GM18951 (cell line): ENCODE data around the gene LORICRIN.

Experiments used
- POLR2A ChIP-seq: IDR thresholded peaks from 4 replicates; pipeline ENCODE4 v1.6.1; 2011; ENCODE audit warnings: mild to moderate bottlenecking; ENCODE audit not compliant: insufficient read length, insufficient read depth; ENCODE audit errors: extremely low read depth
- in situ Hi-C: fragments of 300-500 bp; cut with MboI; formaldehyde crosslinking; loops from one replicate; pipeline ENCODE4 v1.12.0; 2022; ENCODE audit warnings: low sequenced_read_pairs, mixed read lengths, inconsistent platforms; ENCODE audit not compliant: unreplicated experiment

LORICRIN gene

DNA sequence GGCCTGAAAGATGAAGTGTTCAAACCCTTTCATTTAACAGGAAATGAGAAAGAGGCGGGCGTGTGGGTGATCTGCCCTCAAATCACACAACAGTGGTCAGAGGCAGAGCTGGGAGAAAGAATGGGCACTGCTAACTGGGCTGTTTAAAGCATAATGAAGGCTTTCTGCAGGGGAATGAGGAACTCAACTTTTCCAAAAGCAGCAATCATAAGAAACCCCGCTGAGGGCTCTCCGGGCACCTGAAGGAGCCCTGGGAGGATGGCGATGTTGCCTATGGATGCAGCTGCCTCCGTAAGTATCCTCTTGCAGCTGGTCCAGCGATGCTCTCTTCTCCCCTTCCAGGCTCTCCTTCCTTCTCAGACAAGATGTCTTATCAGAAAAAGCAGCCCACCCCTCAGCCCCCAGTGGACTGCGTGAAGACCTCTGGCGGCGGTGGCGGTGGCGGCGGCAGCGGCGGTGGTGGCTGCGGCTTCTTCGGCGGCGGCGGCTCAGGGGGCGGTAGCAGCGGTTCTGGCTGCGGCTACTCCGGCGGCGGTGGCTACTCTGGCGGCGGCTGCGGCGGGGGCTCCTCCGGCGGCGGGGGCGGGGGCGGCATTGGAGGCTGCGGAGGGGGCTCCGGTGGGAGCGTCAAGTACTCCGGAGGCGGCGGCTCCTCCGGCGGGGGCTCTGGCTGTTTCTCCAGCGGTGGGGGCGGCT is 1.2 kb downstream of the LORICRIN start:
- in situ Hi-C loops = no loop called here
- no peak for TF ChIP-seq POLR2A

GRCh38 chr1:153261281-153262069 is 2.0 kb downstream of the LORICRIN start:
- peak; percentile 35 for TF ChIP-seq POLR2A
- in situ Hi-C loops = no loop called here

DNA sequence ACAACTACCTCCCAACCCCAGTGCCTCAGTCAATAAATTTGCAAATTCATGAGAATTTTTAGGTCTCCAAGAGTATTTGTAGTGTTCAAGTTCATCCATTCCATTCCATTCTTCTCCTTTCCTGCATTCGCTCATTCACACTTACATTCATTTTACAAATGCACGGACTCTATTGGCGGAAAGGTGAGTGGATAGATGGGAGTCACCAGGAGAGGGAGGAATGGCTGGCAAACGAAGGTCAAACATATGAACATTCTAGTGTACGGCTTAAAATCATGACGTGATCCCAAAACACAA is 2.5 kb downstream of the LORICRIN start:
- TF ChIP-seq POLR2A = no peak
- in situ Hi-C loops = no loop called here

- in situ Hi-C loops = no loop called here
- TF ChIP-seq POLR2A = no peak
Measured at GRCh38 chr1:153262462-153263157, 3.1 kb downstream of the LORICRIN start.

DNA sequence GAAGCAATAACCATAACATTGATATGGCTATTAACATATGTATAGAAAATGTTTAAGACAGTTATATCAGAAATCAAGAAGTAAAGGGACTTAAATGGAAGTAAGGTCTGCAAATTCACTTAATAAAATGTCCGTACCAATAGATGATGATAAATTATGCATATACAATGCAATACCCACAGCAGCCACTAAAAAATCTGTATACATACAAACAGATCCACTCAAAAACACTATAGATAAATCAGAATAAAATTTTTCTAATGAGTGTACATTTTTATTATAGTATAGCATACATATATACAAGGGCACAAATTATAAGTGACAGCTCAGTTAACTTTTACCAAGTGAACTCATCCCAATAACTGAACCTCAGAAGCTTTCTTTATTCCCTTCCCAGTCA is 6.0 kb downstream of the LORICRIN start:
- in situ Hi-C loops = no loop called here
- TF ChIP-seq POLR2A = no peak

DNA sequence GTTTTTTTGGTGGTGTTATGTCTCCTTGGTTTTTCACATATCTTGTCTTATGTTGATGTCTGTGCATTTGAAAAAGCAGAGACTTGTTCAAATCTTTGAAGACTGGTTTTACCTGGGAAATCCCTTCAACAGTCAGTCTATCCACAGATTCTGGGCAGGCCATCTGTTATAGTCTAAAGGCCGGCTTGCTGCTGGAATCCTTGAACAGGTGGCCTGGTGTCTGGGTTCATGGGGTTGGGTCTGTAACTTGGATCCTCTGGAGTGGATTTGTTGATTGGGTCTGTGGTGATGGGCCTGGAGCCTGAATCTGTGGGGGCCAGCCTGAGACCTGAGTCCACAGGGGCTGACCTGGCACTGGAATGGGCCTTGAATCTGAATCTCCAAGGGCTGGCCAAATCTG is 12.2 kb downstream of the LORICRIN start:
- TF ChIP-seq POLR2A = no peak
- in situ Hi-C loops = no loop called here

DNA sequence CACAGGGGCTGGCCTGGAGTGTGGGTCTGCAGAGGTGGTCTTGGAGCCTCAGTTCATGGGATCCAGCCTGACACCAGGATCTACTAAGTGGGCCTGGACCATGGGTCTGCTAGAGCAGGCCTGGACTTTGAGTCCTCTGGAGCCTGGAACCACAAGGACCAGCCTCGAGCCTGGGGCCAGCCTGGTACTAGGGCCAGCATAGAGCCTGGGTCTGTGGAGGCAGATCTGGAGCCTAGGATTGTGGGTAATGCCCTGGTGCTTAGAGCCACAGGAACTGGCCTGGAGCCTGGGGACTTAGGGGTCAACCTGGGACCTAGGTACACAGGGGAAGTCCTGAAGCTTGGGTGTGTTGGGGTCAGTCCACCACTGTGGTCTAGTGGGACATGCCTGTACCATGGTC is 12.7 kb downstream of the LORICRIN start:
- in situ Hi-C loops = no loop called here
- TF ChIP-seq POLR2A = no peak

GRCh38 chr1:153277852-153278251 is 18.4 kb downstream of the LORICRIN start:
- TF ChIP-seq POLR2A = no peak

GRCh38 chr1:153288634-153289275 is 29.3 kb downstream of the LORICRIN start:
- in situ Hi-C loops = no loop called here
- TF ChIP-seq POLR2A = no peak

More at GRCh38 chr1:153277852-153278251, 18.4 kb downstream of the LORICRIN start:
- in situ Hi-C loops = no loop called here

- in situ Hi-C loops = no loop called here
- TF ChIP-seq POLR2A = no peak
Measured at GRCh38 chr1:153291514-153291913, 32.0 kb downstream of the LORICRIN start.

DNA sequence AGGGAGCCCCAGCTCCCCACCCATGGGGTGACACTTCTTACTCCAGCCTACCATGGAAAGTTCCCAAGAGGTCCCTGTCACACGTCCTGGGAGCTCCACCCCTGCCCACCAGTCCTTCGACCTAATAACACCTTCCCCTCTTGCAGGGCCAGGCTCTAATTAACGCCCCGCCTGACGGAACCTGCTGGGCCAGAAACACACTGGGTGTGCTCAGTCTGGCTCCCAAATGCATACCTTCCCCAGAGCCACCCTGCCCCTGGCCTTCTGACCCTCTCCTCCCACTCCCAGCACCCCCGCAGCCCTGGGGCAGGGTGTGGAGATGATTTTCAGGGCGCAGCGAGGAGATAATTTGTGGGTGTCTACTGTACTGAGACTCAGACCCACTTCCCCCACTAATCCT is 32.7 kb downstream of the LORICRIN start:
- no peak for TF ChIP-seq POLR2A
- in situ Hi-C loops = no loop called here

DNA sequence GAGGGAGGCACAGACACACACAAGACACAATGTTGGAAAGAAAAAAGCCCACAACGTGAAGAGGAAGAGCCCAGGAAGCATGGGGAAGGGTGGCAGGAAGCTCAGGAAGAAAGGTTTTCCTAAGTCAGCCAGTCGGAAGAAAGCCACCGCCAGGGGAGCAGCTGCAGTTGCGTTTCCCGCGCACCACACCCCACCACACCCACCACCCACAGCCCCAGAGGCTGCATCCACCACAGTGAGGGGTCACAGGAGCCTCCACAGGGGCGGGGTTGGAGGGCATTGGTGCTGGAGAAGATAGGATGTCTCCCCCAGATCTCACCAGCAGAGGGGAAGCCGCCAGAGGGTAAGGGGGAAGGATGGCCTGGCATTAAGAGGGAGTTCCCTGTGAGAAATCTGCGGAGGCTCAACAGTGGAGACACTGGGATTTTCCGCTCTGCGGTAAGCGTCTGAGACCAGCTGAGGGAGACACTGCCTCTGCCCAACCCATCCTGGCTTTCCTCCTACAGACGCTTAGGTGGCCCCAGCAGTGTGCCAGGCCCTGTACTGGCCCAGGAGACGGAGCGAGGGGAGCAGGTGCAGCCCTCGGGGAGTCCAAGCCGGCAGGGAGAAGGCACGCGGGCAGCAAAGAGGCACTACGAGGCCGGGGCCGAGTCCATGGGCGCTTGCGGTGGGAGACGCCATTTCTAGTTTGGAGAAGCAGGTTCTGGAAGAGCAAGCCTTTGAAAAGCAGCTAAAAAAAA is 33.4 kb downstream of the LORICRIN start:
- no peak for TF ChIP-seq POLR2A
- in situ Hi-C loops = no loop called here

GRCh38 chr1:153293480-153293775 is 33.9 kb downstream of the LORICRIN start:
- TF ChIP-seq POLR2A = no peak
- in situ Hi-C loops = no loop called here
